ENCODE data around the gene OGDHL.

DNA sequence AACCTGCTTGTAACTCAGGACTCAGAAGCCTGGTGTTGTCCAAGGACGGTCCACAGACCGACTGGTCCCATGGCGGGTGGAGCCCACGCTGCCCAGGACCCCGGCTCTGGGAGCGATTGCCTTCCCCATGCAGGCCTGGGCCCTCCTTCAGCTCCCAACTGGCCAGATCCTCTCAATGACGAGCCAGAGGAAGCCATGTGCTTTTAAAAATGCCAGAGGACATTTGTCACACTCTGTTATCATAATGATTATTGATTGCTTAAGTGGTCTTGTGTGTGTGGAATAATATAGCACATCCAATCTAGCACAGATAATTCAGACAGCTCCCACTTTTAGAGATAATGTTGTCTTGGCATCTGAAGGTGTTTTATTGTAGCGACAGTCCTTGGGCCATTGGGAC is 22.6 kb upstream of the OGDHL start:
- no peak for TF ChIP-seq EZH2 (IDR thresholded peaks at IDR 0.05)
- TF ChIP-seq POLR2AphosphoS5 (IDR thresholded peaks at IDR 0.05; ENCODE audit: borderline replicate concordance, low read depth, low read length): no peak
